HG03066 (cell line): ENCODE measurements around the gene KCND2.

Source experiments
- ATAC-seq: cut with Tn5 transposase; IDR thresholded peaks from one replicate; pipeline ENCODE4 v1.9.1; 2021; ENCODE audit warnings: low read depth; ENCODE audit not compliant: unreplicated experiment

The KCND2 gene

DNA sequence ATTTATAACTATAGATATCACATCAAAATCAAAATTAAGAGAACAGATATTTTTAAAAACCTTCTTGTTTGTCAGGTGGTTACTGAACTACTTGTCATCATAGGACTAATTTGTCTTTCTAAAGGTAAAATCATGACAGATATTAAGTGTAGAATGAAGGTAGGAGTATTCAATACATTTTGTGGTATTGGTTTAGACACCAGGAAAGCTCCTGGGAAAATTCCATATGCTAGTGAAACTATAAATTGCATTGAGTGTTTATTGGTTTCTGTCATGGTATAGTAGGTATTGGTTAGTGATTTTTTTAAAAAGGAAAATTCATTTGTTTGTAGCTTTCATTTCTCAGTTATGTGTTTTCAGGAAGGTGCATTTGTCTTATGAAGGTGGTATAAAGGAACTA lies 132.7 kb downstream of the KCND2 start:
- no peak for ATAC-seq

DNA sequence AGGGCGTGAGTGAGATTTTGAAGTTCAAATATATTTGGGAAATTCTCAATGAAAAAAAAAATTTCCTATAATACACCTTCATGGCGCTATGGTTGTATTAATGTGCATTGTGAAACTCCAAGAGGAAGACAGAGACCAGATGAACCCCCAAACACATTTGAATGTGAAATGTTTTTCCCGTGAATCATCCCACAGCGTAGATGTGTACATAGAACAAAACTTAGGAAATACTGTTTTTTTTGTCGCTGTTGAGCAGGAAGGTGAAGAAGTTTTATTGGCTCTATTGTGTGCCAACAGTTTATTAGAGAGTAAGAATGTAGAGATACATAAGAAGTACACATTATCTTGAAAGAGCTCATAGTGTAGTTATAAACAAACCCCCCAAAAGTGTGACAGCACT lies 134.0 kb downstream of the KCND2 start:
- no peak for ATAC-seq

DNA sequence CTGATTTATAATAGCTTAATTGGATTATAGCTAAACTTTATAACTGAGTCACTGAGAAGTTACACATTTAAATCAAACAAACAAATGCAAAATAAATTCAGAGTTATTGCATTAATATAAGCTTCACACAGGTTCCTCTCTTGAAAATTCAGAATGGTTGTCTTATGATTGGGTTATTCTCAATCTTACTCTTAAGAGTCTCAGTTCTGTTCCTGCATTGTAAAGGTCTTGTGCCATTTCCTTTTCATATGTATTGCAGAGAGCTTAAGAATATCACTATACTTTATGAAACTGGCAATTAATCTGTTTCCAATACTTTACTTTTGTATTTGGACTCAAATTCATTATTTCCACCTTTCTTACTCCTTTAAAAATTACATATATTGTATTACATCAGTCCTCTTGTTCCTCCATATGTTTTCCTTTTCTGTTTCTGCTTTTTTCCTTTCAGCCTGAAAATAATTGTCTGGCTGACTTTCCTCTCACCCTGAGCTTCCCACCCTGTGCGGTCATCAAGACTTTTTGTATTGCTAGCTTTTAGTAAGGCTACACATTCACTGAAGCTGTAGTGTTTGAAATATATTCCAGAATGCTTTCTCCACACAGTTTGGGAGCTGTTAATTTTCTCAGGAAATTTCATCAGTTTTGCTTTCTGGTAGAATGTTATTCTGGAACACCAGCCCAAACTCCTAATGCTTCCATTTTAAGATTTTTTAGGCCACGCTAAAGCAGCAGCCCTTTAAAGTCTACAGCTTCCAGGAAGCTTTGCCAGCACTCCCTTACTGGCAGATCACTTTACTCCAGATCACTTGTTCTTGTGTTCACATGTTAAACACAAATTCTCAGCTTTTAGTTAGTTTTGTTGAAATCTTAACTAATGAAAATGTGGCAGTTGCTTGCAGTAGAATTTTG lies 139.4 kb downstream of the KCND2 start:
- ATAC-seq, result peak; percentile 84

DNA sequence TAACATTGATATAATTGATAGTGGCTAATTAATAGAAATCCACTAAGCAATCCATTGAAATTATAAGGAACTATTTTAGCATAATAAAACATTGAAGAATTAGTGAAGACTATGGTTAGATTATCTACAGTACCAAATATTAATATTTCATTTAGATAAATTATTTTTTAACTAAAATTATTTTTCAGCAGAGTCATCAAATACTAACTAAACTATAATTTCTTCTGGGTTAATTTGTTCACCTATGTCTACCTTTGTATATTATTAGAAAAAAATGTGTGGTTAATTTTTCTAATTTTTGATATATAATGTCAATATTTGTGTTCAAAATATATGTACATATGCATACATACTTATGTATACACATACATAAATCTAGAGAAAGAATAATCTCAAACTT lies 140.2 kb downstream of the KCND2 start:
- ATAC-seq, result no peak

DNA sequence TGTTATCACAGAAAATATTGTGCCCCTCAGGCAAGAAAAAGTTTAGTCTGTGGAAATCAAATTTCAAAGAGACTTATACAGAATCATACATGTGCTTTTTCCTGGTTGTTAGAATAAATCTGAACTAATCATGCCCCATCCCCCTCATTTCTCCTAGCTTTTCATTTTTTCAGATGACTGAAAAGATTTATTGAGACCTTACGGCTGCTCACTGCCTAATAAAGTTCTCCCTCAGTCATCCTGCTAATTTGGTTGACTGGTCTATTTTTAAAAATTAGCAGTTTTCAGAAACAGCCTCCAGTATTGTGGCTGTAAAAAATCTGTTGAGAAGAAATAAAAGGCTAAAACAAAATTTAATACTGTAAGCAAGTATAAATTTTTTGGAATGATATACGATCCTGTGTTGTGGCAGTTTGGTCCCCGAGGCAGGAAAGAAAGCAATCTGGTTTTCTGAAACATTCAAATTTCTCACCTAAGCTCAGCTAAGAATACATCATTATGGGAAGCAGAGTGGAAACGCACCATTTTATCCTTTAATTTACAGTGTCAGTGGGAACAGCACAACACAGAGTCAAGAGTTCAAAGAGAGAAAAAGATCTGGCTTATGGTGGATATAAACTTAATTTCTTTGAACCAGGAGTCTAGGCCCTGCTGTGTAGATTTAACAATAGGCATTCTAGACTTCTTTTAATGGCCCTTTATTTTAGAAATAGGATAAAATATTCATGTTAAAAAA lies 144.4 kb downstream of the KCND2 start:
- no peak for ATAC-seq

DNA sequence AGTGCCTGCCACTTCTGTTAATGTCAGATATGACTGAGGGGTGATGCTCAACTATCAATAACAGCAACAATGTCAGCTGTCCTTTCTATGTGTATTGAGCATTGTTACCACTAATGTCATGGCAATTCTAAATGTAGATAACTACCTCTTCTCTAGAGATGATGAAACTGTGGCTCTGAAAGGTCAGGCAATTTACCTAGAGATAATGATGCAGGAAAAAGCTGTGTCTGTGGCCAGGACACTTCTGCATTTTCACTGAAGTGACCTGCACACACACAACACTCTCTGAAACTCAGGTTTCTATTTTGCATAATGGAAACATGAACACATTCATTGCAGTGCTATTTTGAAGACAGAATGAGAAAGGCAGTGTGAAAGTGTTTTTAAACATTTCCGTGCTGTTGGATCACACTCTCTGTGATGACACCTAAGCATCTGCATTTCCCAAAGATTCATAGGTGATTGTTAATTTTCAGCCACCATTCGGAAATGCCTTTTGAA lies 148.2 kb downstream of the KCND2 start:
- peak; percentile 96 for ATAC-seq

DNA sequence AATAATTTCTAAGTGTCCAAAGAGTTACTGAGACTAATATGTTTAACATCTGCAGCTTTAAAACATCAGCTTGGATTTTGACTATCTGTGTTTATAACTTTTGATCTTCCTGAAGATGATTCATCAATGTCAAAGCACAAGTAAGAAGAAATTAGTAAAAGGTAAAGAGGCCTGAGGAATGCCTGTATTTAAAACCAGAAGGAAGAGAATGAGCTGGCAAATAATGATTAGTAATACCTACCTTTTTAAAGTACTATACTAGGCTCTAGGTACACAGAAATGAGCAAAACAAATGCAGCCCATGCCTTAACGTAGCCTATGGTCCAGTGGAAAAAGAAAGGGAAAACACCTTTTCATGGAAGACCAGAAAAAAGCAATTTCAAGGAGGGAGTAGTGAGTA lies 158.0 kb downstream of the KCND2 start:
- ATAC-seq, result no peak

DNA sequence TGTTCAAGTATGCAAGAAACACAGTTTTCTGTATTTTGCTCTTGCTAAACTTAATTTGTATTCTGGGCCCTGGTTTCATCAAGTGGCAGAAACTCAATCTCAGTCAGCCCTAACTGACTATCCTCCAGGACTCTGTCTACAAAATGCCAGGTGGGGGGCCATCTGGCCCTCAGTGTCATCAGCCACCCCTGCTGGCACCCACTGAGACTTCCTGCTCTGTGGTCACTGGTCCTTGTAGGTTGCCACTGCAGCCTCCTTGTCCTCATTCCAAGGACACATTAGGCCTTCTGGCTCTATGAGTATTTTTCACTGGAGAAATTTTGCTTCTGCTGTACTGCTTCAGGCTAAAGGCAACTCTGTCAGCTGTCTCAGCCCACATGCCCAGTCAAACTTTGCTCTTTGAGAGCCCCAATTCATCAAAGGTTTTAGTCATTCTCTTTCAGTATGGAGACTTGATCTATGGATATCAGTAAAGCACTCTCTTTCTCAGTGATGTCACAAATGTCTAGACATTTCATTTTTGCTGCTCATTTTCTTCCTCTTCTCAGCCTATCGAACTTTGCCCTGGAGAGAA lies 163.6 kb downstream of the KCND2 start:
- no peak for ATAC-seq

DNA sequence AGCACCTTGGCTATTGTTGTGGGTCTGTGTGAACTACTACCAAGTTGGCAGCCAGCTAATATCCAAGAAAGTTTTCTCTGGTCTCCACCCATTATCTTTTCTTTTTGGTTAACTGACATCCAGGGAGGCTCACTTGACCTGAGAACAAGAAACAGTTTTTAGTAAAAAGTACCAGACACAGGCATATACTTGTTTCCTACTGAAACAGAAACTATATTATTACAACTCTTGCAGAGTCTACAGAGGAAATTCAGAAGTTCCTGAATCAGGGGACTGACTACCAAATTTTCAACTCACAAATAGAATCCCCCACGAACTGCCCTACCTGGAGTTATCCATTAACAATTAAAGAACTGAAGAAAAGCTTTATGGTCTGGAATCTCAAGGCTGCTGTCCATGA lies 168.9 kb downstream of the KCND2 start:
- ATAC-seq, result peak; percentile 83

DNA sequence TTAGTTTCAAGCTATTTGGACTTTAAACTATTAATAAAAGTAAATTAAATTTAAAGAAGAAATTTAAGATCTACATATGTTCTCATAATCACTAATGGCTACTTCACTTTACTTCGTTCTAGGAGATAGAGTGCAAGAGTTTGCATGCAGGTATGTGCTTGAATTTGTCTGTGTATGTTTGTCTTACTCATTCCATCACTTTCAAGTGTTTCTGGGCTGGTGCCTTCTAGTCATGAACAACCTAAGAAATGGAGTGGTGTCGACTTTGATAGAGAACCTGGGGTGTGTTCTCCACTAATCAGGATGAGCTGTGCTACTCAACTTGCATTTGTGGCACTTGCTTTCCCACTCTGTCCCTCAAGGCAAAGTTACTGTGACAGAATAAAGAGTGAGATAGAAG lies 169.9 kb downstream of the KCND2 start:
- peak; percentile 42 for ATAC-seq

DNA sequence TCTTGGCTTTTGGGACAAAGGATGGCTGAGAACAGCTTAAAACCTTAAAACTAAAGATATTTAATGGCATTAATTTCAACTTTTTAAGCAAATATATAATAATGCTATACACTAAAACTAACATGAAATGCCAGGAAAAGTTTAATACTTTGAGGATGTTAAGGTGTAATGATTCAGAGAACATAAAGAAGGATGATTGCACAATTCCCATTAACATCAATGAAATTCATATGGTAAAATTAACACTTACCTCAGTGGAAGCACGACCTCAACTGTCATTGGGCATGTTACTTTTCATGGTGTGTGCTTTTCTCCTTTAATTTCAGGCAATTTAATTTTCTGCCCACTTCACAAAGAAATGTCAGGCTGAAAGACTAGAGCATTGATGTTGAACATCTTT lies 171.7 kb downstream of the KCND2 start:
- ATAC-seq, result no peak

DNA sequence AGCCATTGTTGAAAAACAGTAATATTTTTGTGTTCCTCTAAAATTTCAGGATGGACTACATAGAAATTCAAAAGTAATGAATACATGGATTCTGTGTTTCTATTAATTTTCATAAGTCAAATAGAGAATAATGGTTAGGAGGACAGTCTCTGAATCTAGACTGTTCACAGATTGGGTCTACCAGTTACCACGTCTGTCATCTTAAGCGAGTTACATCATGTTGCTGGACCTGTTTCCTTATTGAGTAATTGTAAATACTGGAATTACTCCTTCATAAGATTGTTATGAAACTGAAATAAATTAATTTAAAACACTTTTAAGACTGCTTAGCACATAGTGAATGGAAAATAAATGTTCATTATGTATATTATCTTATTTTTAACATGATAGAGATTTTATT lies 172.3 kb downstream of the KCND2 start:
- ATAC-seq, result no peak

DNA sequence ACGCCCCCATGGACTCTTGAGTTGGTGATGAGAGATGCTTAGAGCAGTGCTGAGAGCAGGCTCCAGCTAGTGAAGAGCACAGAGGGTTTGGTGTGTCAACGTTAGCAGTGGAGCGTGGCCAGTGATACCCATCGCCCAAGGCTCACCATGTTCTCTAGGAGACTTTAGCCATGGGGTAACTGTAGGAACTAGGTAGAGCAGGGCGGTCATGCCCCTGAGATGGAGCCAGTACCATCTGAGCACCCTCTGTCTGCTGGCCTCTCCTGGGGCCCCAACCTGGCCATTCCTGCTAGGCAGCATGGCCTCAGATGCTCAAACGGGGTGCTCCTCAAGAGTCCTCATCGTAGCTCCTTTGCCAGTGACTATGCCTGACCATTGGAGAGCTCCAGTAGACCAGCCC lies 179.7 kb downstream of the KCND2 start:
- no peak for ATAC-seq

DNA sequence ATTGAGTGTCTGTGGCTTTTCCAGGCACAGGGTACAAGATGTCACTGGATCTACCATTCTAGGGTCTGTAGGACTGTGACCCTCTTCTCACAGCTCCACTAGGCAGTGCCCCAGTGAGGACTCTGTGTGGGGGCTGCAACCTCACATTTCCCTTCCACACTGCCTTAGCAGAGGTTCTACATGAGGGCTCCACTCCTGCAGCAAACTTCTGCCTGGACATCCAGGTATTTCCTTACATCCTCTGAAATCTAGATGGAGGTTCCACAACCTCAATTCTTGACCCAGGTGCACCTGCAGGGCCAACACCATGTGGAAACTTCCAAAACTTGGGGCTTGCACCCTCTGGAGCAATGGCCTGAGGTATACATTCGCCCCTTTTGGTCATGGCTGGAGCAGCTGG lies 183.7 kb downstream of the KCND2 start:
- no peak for ATAC-seq

DNA sequence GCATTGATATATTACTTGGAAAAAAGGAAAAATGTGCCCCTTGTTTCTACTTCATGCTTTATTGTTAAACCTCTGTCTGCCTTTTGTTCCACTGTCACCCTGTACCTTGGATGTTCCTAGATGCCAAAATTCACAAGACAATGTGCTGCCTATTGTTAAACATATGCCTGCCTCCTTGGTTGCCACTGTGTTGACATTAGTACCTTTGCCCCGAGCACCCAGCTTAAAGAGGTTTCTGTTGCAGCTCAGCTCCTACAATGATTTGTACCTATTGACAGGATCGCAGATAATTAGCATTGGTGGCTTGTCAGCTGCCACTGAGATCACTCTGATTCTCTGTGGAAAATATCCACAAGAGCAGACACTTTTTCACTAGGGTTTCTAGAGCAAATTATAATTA lies 188.0 kb downstream of the KCND2 start:
- ATAC-seq, result no peak

DNA sequence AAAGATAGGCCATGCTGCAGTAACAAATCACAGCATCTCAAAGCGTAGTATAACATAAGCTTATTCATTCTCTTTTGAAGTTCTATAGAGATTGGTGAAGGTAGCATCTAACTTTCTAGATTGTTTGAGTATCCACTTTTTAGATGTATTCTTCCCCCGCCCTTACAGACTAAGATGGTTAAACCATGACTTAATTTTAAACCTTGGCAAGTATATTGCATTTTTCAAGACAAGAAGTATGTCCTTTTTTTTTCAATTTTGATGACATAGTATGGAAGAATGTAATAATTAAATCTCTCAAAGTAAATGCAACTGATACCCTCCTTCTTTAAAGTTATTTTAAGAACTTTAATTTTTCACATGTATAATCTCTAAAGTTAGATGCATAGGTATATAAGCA lies 190.0 kb downstream of the KCND2 start:
- ATAC-seq, result no peak

DNA sequence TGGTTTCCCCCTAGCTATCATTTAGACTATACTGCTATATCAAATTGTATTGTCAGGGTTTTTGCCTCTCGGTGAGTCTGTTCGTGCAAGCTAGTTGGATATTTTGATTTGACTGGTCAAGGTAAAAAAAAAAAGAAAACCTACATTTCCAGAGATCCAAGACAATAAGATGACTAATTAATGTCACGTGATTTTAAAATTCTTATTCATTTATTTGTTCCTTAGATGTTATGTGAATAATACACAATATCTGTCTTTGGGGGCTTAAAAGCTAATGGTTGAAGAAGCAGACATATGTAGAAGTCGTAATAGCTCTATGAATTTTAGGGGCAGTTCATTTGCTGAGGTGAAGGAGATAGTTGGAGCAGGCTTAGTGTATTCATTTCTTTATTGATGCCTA lies 191.1 kb downstream of the KCND2 start:
- no peak for ATAC-seq

DNA sequence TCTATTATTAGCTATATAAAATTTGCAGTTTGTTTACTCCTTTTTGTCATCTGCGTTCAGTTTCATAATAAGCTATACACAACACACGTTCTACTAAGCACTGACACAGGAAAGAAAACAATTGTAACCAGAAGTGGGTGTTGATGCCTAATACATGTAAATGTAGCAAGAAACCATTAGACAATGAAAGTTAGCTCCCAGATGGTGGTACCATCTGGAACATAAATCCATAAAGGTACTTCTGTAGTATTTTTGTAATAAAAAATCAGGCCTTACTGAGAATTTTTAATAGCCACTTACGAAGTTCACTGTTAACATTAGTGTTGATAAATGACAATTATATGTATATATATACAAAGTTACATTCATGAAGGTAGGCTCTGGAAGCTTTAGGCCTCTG lies 194.7 kb downstream of the KCND2 start:
- ATAC-seq, result no peak

DNA sequence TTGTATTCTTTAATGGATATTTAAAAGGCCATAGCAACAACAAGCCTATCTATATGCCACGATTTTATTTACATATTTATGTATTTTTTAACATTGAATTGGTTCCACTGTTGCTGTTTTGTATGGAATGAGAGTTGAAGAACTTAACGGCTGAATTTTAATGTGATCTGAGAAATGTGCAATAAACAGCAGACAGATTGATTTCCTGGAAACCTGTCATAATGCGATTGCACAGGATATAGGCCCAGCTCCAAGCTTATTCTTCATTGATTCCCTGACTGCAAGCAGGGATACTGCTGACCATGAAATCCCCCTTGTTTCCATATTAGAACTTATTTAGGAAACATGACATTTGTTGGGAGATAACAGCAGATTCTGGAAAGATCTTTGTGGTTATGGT lies 195.6 kb downstream of the KCND2 start:
- ATAC-seq, result no peak

DNA sequence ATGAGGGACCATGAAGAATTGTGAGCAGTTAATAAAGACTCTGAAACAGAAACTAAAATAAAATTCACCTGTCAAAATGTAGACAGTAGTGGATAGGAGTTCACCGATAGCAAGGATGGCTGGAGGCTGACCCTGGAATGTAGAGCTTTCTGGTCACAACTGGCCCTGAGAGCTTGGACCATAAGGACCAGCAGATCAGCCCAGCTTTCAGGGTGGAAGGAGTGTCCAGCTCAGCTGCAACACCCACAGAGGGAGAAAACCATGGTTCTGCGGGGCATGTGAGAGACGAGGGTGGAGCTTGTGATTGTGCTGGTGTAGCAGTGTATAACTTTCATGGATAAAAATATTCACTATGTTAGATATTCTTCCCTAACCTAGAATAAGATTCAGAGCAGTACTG lies 199.9 kb downstream of the KCND2 start:
- no peak for ATAC-seq

DNA sequence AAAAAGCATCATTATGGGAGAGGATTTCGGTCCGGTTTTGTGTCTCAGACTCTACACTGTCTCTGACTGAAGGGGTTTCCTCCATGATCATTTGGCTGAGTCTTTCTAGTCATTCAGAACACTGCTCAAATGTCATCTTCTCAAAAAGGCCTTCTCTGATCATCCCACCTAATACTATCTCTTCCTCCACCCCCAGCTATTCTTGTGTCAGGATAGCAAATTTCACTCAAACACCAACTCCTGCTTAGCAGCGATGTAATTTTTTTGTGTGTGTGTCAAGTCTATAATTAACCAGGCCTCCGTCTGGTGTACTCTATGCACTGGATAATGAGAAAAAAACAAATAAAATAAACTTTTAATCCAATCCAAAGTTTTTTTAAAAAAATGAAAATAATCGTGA lies 200.4 kb downstream of the KCND2 start:
- ATAC-seq, result no peak
